Endothelial cell of umbilical vein (primary cell): ENCODE data around the gene SGK1.

Experiments
- CTCF ChIP-seq, 2 donors: IDR thresholded peaks; 1 replicate in 1 of 2; 2 replicates in 1 of 2; pipeline ENCODE4 v1.5.1; 2011; ENCODE audit warnings: low read length in 2 of 2, mild to moderate bottlenecking in 2 of 2, moderate library complexity in 2 of 2, control low read depth in 1 of 2, inconsistent platforms in 1 of 2, low read depth in 1 of 2; ENCODE audit not compliant: insufficient read depth in 1 of 2; ENCODE audit errors: extremely low read depth in 1 of 2
- EZH2 ChIP-seq: IDR thresholded peaks from 2 replicates; pipeline ENCODE4 v1.6.1; 2012; ENCODE audit warnings: borderline replicate concordance, low read depth, mild to moderate bottlenecking, moderate library complexity, low read length, inconsistent platforms; ENCODE audit not compliant: severe bottlenecking
- FOS ChIP-seq: IDR thresholded peaks from 2 replicates; pipeline ENCODE4 v1.6.1; 2011; ENCODE audit warnings: mild to moderate bottlenecking, low read length, moderate library complexity, borderline replicate concordance; ENCODE audit not compliant: insufficient read depth
- GATA2 ChIP-seq: IDR thresholded peaks from 2 replicates; pipeline ENCODE4 v1.7.0; 2011; ENCODE audit warnings: low read depth, mild to moderate bottlenecking, moderate library complexity, mixed read lengths, low read length; ENCODE audit not compliant: insufficient read length, insufficient read depth
- JUN ChIP-seq: IDR thresholded peaks from 2 replicates; pipeline ENCODE4 v1.6.1; 2011; ENCODE audit warnings: borderline replicate concordance, low read depth; ENCODE audit not compliant: insufficient read length, insufficient read depth
- MAX ChIP-seq: IDR thresholded peaks from 2 replicates; pipeline ENCODE4 v1.6.1; 2011; ENCODE audit not compliant: insufficient read depth, insufficient read length
- MYC ChIP-seq: IDR thresholded peaks from one replicate; pipeline ENCODE4 v1.6.1; 2011; ENCODE audit warnings: mild to moderate bottlenecking, low read depth, low read length
- POLR2A ChIP-seq: IDR thresholded peaks from 2 replicates; pipeline ENCODE4 v1.6.1; 2012; ENCODE audit warnings: low read depth, mild to moderate bottlenecking, control low read depth, low read length
- POLR2AphosphoS5 ChIP-seq: IDR thresholded peaks from 2 replicates; pipeline ENCODE4 v1.6.1; 2012; ENCODE audit warnings: low read depth, mild to moderate bottlenecking, control low read depth, low read length, moderate library complexity; ENCODE audit not compliant: insufficient read depth

- TF ChIP-seq CTCF (IDR thresholded peaks at IDR 0.05; ENCODE audit: extremely low read depth in 1 of 2, insufficient read depth in 1 of 2, low read depth in 1 of 2, low read length in 2 of 2) (no peak), MAX (no peak), MYC (no peak), POLR2AphosphoS5 (no peak), EZH2 (no peak), POLR2A (no peak), JUN (no peak), GATA2 (no peak), FOS (no peak)
These were observed 33.9 kb upstream of the SGK1 start for GRCh38 chr6:134351615-134352474.
